Hematopoietic multipotent progenitor cell treated with erythropoietin and hydrocortisone succinate and interleukin-3 and kit ligand, for 6 days (in vitro differentiated cells): ENCODE measurements around the gene YTHDF2.
A peak's percentile ranks its signal among the peaks of the same experiment; 100 is the strongest.

Source experiments
- DNase-seq: peaks from one replicate; pipeline ENCODE4 v3.0.0-alpha.2; 2015

YTHDF2 gene

DNA sequence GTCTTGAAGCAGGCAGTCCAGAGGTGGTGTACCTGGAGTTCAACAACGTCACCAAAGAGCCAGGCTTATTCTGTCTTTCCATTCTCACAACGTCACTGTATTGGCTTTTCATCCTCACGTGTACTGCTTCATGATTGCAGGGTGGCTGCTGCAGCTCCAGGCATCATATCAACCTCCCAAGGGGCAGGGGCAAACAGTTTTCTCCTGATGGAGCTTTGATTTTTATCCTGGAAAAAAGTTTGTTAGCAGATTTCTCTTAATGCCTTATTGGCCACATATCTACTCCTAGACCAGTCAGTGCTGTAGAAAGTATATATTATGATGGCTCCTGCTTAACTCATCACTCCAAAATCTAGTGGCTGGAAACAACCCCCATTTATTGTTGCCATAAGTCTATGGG is 66.9 kb downstream of the YTHDF2 start:
- no peak for DNase-seq

DNA sequence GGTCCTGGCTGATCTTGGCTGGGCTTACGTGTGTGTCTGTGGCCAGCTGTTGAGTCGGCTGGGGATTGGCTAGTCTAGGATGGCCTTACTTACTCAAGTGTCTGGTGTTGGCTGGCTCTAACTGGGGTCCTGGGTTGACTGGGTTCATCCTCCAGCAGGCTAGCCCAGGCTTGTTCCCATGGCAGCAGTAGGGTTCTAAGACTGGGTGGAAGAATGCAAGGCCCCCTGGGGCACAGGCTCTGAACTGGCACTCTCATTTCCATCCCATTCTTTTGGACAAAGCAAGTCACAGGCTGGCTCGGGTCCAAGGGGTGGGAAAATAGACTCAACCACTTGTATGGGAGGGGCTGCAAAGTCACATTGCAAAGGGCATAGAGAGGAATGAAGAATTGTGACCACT is 67.3 kb downstream of the YTHDF2 start:
- no peak for DNase-seq

DNA sequence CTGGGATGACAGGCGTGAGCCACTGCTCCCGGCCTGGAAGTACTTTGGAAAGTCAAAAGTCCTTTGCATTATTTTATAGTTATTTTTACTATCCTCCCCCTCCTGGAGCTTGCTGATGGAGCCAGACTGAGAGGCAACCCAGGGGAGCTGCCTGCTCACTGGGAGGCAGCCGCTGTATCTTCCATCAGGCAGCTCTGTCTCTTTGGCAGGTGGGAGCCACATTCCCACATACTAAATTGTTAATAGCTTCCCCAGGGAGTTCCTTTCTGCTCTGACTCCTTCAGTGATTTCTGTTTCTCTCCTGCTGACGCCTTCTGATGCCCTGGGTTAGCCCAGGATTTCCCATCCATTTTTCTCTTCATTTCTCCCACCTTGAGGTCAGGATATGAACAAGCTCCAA is 70.3 kb downstream of the YTHDF2 start:
- no peak for DNase-seq

DNA sequence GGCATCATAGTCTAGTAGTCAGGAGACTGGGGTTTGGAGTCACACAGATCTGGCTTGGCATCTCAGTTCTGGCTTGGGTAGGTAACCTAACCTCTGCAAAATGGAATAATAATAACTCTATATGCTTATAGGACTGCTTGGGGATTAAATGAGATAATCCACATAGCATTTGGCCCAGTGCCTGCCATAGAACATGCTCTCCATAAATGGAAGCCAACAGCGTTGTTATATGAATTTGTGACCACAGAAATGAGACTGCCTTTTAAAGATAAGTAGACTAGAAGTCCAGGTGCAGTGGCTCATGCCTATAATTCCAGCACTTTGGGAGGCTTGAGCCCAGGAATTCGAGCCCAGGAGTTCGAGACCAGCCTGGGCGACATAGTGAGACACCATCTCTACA is 71.2 kb downstream of the YTHDF2 start:
- peak; percentile 38 for DNase-seq

DNA sequence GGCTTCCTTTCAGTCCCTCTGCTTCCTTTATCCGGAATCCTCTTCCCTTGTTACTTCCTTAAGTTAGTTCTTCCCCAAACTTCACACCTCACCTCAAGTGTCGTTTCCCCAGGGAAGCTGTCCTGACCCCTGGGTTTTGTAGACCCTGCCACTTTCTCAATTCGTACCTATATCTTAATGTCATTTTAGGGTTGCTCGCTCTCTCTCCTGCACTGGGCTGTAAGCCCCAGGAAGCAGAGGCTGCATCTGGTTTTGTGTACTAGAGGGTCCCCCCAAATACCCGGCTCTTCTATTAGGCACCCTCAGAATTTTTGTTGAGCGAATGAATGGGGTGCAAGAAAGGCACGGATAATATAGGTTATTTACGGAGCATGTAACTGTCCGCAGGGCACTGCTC is 74.6 kb downstream of the YTHDF2 start:
- DNase-seq = no peak

DNA sequence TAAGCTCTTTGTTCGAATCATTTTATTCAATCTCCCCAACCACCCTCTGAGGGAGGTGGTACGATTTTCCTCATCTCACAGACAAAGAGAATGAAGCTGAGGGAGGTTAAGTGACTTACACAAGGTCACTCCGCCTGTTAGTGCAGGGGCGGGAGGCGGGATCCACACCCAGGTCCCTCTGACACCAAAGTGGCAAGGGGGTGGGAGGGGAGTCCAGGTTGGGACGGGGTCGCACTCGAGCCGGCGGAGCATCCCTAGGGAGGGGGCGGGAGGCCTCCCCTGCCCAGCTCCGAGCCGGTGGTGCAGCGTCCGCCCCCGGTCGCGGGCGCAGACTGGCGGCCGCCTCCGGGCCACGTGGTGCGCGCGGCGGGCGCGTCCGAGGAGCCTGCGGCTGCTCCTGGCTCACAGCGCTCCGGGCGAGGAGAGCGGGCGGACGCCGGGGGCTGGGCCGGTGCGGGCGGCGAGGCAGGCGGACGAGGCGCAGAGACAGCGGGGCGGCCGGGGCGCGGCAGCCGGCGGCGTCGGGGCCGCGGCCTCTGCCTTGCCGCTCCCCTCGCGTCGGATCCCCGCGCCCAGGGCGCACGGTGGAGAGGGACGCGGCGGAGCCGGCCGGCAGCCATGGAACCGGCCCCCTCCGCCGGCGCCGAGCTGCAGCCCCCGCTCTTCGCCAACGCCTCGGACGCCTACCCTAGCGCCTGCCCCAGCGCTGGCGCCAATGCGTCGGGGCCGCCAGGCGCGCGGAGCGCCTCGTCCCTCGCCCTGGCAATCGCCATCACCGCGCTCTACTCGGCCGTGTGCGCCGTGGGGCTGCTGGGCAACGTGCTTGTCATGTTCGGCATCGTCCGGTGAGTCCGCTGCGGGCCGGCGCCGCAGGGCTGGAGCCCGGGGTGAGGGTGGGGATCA is 75.3 kb downstream of the YTHDF2 start, which contains the start of gene OPRD1:
TSS of gene OPRD1 (plus strand) at position 405 of the 903 bp plus-strand sequence. CDS start at position 619, 214 bp downstream.
- DNase-seq = no peak

DNA sequence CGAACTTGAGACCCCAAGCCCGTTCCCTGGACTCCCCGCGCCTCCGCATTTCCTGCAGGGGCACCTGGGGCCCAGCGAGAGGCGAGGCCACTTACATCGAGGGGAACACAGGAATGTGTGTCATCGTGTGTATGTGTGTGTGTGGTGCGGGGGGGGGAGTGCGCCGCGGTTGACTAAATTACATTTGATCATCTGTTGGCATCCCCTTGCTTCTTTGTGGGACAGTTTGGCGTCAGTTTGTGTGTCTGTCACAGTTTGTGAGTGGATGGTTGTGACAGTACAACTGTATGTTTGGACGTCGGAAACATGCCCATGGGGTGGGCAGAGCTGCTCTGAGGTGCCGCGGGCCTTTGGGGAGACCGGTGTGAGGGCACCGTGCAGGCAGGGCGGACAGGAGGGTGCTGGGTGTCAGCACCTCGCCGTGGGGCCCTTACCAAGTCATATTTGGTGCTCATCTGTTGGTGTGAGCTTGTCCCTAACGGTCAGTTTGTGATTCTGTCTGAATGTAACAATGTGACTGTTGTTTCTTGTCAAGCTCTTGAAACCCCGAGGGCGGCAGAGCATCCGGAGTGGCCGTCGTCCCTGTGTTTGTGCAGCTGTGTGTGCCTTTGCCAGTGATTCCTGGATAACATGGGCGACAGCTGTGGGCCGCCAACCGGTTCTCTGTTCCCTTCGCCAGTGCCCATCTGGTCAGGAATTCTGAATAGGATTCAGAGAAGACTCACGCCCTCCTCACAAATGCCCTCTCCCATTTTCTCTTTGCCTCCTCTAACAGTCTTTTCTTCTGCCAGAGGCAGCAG is 76.1 kb downstream of the YTHDF2 start:
- DNase-seq = no peak

DNA sequence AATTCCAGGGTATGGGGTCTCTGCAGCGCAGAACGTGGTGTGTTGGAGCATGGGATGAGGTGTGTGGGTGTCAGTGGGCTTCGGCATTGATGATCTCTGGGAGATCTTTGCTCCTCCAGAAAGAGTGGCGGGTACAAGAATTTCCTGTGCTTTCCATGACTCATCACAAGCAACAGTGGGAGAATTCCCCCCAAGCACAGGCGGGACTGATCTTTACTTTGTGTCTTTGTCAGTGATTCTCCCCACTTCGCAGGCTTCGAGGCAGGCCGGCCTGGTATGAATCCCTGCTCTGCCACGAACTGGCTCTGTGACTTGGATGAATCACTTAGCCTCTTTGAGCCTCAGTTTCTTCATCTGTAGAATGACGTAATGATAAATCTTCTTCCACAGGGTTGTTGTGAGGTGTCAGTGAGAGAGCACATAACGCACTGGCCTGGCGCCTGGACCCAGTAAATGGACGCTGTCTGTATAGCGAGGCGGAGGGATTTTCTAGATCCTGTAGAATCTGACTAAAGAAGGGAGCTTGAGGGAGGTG is 77.3 kb downstream of the YTHDF2 start:
- DNase-seq = no peak

DNA sequence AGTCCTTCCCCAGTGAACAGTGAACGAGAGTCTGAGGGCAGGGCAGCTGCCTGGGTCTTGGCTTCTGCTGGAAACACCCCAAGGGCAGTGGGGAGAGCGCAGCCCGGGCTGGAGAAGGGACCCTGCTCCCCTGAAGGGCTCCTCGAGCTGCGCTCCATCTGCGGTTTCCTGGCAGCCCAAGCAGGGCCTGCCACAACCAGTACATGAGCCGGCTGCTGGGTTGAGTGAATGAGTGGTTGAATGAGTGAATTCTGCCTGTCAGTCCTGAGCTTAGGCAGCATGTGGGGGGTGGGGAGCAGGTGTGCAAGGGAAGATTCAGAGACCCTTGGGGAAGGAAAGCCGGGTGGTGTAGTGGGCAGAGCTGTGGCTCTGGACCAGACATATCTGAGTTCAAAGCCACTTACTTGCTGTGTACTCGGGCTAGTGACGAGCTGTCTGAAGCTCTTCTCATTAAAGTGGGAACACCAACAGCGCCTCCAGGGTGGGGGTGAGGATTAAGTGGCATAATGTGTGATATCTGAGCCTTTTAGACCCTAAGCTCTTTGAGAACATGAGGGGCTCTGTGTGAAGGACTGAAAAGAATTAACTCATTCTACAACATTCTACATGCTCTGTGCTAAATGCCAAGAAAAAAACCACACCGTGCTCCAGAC is 78.9 kb downstream of the YTHDF2 start:
- DNase-seq = no peak

DNA sequence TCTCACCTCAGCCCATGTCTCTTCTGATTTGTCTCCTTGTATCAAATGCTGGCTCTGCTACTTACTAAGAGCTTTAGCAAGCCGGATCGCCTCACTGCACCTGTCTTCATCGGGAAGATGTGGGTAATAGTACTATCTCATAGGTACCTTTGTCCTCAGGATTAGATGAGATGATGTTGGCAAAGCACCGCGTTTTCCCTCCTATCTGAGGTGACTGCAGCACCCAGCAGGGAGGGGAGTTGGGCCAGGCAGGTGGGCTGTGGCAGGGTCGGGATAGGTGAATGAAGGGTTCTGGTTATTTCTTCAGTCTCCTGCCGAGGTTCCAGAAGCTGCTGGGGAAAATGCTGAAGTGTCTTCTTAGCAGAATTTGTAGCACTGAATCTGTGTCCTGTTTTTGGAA is 80.4 kb downstream of the YTHDF2 start:
- no peak for DNase-seq

DNA sequence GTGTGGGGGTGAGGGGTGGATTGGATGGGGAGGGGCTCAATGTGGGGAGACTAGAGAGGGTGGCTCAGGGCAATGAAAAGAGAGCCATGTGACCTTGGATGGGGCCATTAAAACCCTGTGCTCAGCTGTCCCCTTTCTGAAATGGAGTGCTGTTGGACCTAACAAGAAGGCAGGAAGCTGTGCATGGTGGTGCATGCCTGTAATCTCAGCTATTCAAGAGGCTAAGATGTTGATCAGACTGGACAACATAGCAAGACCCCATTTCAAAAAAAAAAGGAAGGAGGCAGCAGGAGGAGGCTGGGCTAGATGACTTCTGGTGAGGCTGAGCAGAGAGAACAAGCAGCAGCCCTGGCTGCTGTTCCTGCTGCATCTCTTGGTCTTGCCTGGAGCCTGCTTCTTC is 82.3 kb downstream of the YTHDF2 start:
- no peak for DNase-seq
